Measurements from ENCODE around the gene TXNDC15.

DNA sequence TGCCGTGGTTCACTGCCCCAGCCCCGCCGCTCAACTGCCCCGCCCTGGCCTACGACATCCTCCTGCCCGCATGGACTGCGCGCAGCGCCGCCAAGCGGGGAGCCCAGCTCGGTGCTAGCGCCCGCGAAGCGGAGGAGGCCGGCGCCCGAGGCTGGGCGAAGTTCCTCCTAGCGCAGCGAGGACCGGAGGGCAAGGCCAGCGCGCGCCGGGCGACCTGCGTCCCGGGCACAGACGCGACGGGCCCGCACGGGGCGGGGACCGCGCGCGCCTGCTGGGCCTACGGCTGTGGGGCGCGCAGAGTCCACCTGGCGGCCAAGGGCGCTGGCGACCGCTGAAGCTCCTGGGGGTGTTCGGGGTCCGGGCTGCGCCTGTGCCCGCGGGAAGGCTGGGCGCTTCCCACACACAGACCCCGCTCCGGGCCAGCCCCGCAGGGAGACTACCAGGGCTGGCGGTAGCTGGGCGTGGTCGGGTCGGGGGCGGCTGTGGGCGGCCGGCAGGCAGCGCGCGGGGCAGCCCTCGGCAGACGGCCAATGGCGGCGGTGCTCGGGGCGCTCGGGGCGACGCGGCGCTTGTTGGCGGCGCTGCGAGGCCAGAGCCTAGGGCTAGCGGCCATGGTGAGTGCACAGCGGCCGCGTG, 30.6 kb downstream of the TXNDC15 start, which contains the start of gene PCBD2:
- TF ChIP-seq, protein P1, sequence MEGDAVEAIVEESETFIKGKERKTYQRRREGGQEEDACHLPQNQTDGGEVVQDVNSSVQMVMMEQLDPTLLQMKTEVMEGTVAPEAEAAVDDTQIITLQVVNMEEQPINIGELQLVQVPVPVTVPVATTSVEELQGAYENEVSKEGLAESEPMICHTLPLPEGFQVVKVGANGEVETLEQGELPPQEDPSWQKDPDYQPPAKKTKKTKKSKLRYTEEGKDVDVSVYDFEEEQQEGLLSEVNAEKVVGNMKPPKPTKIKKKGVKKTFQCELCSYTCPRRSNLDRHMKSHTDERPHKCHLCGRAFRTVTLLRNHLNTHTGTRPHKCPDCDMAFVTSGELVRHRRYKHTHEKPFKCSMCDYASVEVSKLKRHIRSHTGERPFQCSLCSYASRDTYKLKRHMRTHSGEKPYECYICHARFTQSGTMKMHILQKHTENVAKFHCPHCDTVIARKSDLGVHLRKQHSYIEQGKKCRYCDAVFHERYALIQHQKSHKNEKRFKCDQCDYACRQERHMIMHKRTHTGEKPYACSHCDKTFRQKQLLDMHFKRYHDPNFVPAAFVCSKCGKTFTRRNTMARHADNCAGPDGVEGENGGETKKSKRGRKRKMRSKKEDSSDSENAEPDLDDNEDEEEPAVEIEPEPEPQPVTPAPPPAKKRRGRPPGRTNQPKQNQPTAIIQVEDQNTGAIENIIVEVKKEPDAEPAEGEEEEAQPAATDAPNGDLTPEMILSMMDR (conservative IDR thresholded peaks at IDR 0.05), result peak; percentile 74
- TF ChIP-seq EZH2 (IDR thresholded peaks at IDR 0.05; ENCODE audit: low read depth), result no peak

Measured in PC-9 (cell line).